Measurements from ENCODE around the gene TRPV4.

DNA sequence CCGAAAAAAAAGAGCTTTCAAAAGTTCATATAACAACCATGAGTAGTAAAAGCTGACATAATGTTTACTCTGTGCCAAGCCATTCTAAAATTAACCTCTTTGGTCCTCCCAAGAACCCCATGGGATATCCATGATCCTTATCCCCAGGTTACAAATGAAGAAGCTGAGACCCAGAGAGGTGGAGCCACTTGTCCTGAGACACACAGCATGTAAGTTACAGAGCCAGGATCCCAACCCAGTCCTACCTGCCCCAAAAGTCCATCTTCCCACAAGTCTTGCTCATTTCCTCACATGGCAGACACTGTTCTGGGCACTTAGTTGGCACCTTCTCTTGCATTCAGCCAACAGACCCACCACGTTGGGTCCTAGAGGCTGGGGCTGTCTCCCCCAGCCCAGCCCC is 37.1 kb downstream of the TRPV4 start:
- TF ChIP-seq, protein P1, sequence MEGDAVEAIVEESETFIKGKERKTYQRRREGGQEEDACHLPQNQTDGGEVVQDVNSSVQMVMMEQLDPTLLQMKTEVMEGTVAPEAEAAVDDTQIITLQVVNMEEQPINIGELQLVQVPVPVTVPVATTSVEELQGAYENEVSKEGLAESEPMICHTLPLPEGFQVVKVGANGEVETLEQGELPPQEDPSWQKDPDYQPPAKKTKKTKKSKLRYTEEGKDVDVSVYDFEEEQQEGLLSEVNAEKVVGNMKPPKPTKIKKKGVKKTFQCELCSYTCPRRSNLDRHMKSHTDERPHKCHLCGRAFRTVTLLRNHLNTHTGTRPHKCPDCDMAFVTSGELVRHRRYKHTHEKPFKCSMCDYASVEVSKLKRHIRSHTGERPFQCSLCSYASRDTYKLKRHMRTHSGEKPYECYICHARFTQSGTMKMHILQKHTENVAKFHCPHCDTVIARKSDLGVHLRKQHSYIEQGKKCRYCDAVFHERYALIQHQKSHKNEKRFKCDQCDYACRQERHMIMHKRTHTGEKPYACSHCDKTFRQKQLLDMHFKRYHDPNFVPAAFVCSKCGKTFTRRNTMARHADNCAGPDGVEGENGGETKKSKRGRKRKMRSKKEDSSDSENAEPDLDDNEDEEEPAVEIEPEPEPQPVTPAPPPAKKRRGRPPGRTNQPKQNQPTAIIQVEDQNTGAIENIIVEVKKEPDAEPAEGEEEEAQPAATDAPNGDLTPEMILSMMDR (IDR thresholded peaks at IDR 0.05): no peak
- no peak for TF ChIP-seq POLR2AphosphoS5 (IDR thresholded peaks at IDR 0.05; ENCODE audit: insufficient read depth in 1 of 2, low read depth in 1 of 2)
- no peak for TF ChIP-seq POLR2A (IDR thresholded peaks at IDR 0.05)

All from vagina (tissue), 2 donors.